ENCODE data around the gene LDHA.
A peak's percentile ranks its signal among the peaks of the same experiment; 100 is the strongest.

Gene LDHA

DNA sequence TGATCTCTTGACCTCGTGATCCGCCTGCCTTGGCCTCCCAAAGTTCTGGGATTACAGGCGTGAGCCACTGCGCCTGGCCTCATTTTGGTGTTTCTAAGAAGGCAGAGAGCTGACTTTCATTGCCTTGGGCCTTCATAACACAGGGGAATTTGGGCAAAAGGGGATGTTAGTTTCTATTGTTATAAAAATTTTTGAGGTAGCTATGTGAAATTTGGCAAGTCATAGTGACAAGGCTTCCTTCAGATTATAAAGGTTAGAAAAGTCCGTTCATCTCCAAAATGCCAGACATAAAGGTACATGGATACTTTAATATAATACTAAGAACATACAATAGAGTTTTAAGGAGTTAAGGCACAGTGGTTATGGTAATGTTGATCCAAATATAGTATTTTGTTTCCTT is 35.0 kb downstream of the LDHA start:
- H3K27ac ChIP-seq, result no peak overlapping the region
- no peaks in the 10 kb centered on the region for H3K4me1 ChIP-seq (ENCODE audit: control insufficient read depth in 1 of 2, insufficient read depth in 1 of 2, low read depth in 1 of 2, low read length in 1 of 2)
- H3K4me3 ChIP-seq (ENCODE audit: low read depth in 1 of 2, low read length in 1 of 2), result no peak overlapping the region
- TF ChIP-seq, protein P1, sequence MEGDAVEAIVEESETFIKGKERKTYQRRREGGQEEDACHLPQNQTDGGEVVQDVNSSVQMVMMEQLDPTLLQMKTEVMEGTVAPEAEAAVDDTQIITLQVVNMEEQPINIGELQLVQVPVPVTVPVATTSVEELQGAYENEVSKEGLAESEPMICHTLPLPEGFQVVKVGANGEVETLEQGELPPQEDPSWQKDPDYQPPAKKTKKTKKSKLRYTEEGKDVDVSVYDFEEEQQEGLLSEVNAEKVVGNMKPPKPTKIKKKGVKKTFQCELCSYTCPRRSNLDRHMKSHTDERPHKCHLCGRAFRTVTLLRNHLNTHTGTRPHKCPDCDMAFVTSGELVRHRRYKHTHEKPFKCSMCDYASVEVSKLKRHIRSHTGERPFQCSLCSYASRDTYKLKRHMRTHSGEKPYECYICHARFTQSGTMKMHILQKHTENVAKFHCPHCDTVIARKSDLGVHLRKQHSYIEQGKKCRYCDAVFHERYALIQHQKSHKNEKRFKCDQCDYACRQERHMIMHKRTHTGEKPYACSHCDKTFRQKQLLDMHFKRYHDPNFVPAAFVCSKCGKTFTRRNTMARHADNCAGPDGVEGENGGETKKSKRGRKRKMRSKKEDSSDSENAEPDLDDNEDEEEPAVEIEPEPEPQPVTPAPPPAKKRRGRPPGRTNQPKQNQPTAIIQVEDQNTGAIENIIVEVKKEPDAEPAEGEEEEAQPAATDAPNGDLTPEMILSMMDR (IDR thresholded peaks at IDR 0.05), result no peak
- no peaks in the 10 kb centered on the region for H3K36me3 ChIP-seq
- H3K27me3 ChIP-seq, result no peaks in the 10 kb centered on the region
- H3K9me3 ChIP-seq, result no peaks in the 10 kb centered on the region

GRCh38 chr11:18438691-18439090 is 44.3 kb downstream of the LDHA start:
- no peak overlapping the region for H3K27ac ChIP-seq
- H3K27me3 ChIP-seq, result no peaks in the 10 kb centered on the region
- TF ChIP-seq, protein P1 (IDR thresholded peaks at IDR 0.05), result no peak
- H3K4me3 ChIP-seq (ENCODE audit: low read depth in 1 of 2, low read length in 1 of 2), result no peak overlapping the region
- no peaks in the 10 kb centered on the region for H3K36me3 ChIP-seq
- H3K4me1 ChIP-seq (ENCODE audit: control insufficient read depth in 1 of 2, insufficient read depth in 1 of 2, low read depth in 1 of 2, low read length in 1 of 2), result no peaks in the 10 kb centered on the region
- H3K9me3 ChIP-seq, result no peaks in the 10 kb centered on the region

DNA sequence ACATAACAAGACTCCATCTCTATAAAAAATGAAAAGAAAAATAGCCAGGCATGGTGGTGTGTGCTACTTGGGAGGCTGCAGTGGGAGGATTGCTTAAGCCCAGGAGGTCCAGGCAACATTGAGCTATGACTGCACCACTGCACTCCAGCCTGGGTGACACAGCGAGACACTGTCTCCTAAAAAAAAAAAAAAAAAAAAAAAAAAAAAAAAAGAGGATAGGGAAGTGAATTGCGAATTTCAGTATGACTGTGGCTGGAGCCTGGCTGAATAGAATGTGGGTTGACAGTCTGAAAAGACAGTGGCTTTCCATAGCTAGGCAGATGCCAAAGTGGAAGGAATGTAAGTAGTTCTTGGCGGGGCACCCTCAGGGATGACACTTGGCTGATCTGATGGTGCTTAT is 54.9 kb downstream of the LDHA start:
- H3K27me3 ChIP-seq, result no peaks in the 10 kb centered on the region
- no peaks in the 10 kb centered on the region for H3K4me1 ChIP-seq (ENCODE audit: control insufficient read depth in 1 of 2, insufficient read depth in 1 of 2, low read depth in 1 of 2, low read length in 1 of 2)
- no peaks in the 10 kb centered on the region for H3K9me3 ChIP-seq
- no peak overlapping the region for H3K27ac ChIP-seq
- no peak overlapping the region for H3K4me3 ChIP-seq (ENCODE audit: low read depth in 1 of 2, low read length in 1 of 2)
- TF ChIP-seq, protein P1 (IDR thresholded peaks at IDR 0.05), result no peak
- H3K36me3 ChIP-seq, result no peaks in the 10 kb centered on the region

- H3K27ac ChIP-seq, result no peak overlapping the region
- H3K36me3 ChIP-seq, result no peaks in the 10 kb centered on the region
- TF ChIP-seq, protein P1 (IDR thresholded peaks at IDR 0.05), result no peak
- no peak overlapping the region for H3K4me3 ChIP-seq (ENCODE audit: low read depth in 1 of 2, low read length in 1 of 2)
- H3K9me3 ChIP-seq, result no peaks in the 10 kb centered on the region
- H3K27me3 ChIP-seq, result peaks cover 19% of the 10 kb centered on the region
- H3K4me1 ChIP-seq (ENCODE audit: control insufficient read depth in 1 of 2, insufficient read depth in 1 of 2, low read depth in 1 of 2, low read length in 1 of 2), result no peaks in the 10 kb centered on the region
These were observed 58.6 kb downstream of the LDHA start for GRCh38 chr11:18452927-18453326.

DNA sequence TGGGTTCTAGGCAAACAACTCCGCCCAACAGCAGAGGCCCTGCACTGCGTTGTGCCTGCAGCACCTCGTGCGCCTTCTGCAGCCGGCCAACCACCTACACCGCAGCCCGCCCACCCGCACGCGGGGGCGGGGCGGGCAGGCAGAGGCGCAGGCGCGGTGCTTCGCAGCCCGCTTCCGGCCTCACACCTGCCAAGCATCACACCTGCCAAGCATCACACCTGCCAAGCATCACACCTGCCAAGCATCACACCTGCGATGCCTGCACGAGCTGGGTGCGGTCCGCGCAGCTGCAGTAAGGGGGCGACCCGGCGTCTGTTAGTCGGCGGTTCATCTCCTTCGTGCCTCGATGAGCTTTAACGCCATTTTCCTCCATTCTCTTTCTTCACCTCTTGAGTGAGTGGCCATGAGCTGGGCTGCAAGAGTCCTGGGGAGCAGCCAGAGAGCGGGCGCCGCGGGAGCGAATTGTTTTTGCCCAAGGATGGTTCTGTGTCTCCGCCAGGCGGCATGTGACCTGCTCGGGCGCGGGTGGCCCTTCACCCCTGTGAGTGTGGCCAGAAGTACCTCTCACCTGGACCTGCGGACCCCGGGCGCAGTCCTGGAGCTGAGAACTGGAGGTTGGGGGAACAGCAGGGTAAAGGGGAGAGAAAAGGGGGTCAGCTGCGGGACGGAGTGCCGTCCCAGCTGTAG is 61.5 kb downstream of the LDHA start, which contains the start of gene LDHAL6A:
TSS of gene LDHAL6A (plus strand) at position 171 of the 687 bp plus-strand sequence. CDS start 825 bp downstream, outside the sequence.
- H3K27ac ChIP-seq, result no peak within 1 kb of the TSS
- H3K4me3 ChIP-seq (ENCODE audit: low read depth in 1 of 2, low read length in 1 of 2), result peak within 1 kb of the TSS in 1 of 2 experiments; percentile 5
- H3K36me3 ChIP-seq, result no peaks in the 10 kb centered on the region
- H3K4me1 ChIP-seq (ENCODE audit: control insufficient read depth in 1 of 2, insufficient read depth in 1 of 2, low read depth in 1 of 2, low read length in 1 of 2), result no peaks in the 10 kb centered on the region
- TF ChIP-seq, protein P1 (IDR thresholded peaks at IDR 0.05), result no peak
- H3K9me3 ChIP-seq, result no peaks in the 10 kb centered on the region
- peaks cover 19% of the 10 kb centered on the region for H3K27me3 ChIP-seq
